HEK293 (cell line): ENCODE measurements around the gene SEMA4D.

ENCODE experiments used
- CTCF ChIP-seq: fragments of 450-650 bp; formaldehyde crosslinking; IDR thresholded peaks from 2 replicates; pipeline ENCODE4 v1.5.1; 2016; ENCODE audit warnings: missing biosample characterization, missing genetic modification characterization
- ZBTB8A ChIP-seq: fragments of 450-650 bp; formaldehyde crosslinking; IDR thresholded peaks from 2 replicates; pipeline ENCODE4 v1.5.1; 2016; ENCODE audit warnings: missing biosample characterization, missing genetic modification characterization
- ZNF335 ChIP-seq: fragments of 450-650 bp; formaldehyde crosslinking; conservative IDR thresholded peaks from 2 replicates; pipeline ENCODE4 v1.5.1; 2016; ENCODE audit warnings: missing biosample characterization, missing genetic modification characterization
- ZNF426 ChIP-seq: fragments of 450-650 bp; formaldehyde crosslinking; IDR thresholded peaks from 2 replicates; pipeline ENCODE4 v1.5.1; 2017; ENCODE audit warnings: missing biosample characterization, missing genetic modification characterization, mild to moderate bottlenecking, inconsistent platforms, moderate library complexity
- ZNF510 ChIP-seq: fragments of 450-650 bp; formaldehyde crosslinking; IDR thresholded peaks from 2 replicates; pipeline ENCODE4 v1.5.1; 2018; ENCODE audit warnings: mild to moderate bottlenecking, missing genetic modification characterization, missing biosample characterization; ENCODE audit not compliant: insufficient replicate concordance
- ZNF654 ChIP-seq: fragments of 450-650 bp; formaldehyde crosslinking; IDR thresholded peaks from 2 replicates; pipeline ENCODE4 v1.5.1; 2016; ENCODE audit warnings: low read depth, missing biosample characterization, missing genetic modification characterization

- TF ChIP-seq ZNF335 (tag by site-specific recombination) (no peak), ZNF510 (no peak), CTCF (tag by site-specific recombination) (no peak), ZBTB8A (tag by site-specific recombination) (no peak), ZNF654 (tag by site-specific recombination) (no peak), ZNF426 (no peak)
Observed at GRCh38 chr9:89483592-89484474, 14.1 kb downstream of the SEMA4D start.
